Stimulated activated naive CD4-positive, alpha-beta T cell (primary cell): Measurements from ENCODE around the gene TSC22D3.
"Not testable (repeated sequence)": the region's sequence is repeated elsewhere in the genome, so short reads cannot be mapped to it uniquely, and the experiment has no call there.

Experiments
- DNase-seq, 6 experiments: peaks; one replicate each; lab custom pipeline; 2025; lab: John Stamatoyannopoulos, UW

TSC22D3 gene

GRCh38 chrX:107775734-107776511 lies at the start of gene TSC22D3:
TSS of gene TSC22D3 (minus strand) at chrX:107775787. CDS start at chrX:107775419, 368 bp downstream.
- peak; percentile 36 to 57 (median 46) for DNase-seq

DNA sequence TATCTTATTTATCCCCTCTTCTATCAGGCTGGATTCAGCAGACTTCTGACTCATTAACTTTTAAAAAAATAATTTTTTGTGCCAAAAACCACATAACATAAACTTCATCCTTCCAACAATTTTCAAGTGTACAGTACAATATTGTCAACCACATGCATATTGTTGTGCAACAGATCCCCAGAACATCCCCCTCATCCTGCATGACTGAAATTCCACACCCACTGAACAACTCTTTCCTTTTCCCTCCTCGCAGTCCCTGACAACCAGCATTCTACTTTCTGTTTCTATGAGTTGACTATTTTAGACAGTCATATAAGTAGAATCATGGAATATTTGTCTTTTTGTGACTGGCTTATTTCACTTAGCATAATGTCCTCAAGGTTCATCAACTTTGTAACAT lies 47.9 kb upstream of the TSC22D3 start:
- no peak for DNase-seq

- DNase-seq: no peak
These were observed 47.5 kb upstream of the TSC22D3 start for GRCh38 chrX:107823042-107823441.

DNA sequence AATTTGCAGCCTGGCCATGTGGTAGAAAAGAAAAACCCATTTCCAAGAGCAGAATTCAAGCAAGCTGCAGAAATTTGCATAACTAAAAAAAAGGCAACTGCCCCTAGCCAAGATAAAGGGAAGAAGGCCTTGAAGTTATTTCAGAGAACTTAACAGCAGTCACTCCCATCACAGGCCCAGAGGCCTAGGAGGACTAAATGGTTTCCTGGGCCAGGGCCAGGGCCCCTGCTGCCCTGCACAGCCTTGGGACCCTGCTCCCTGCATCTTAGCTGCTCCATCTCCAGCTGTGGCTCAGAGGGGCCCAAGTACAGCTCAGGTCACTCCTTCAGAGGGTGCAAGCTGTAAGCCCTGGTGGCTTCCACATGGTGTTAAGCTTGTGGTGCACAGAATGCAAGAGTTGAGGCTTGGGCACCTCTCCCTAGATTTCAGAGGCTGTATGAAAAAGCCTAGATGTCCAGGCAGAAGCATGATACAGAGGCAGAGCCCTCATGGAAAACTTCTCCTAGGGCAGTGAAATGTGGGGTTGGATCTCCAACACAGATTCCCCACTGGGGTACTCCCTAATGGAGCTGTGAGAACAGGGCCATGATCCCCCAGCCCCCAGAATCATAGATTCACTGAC lies 43.4 kb upstream of the TSC22D3 start:
- DNase-seq: no peak

GRCh38 chrX:107810053-107810452 lies 34.5 kb upstream of the TSC22D3 start:
- not testable (repeated sequence) for DNase-seq

DNA sequence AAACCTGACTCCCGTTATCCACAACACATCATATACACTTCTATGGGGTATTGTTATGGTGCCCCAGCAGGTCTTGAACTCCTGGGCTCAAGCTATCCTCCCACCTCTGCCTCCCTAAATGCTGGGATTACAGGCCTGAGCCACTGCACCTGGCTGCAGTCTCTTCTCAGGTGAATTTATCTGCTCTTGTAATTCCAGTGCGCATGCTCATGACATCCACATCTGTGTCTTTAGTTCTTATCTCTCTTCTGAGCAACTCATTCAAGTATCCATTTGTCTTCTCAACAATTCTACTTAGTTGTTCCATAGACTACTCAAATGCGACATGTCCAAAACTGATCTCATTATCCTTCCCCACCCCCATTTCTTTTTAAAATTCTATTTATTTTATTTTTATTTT lies 29.6 kb upstream of the TSC22D3 start:
- no peak for DNase-seq

DNA sequence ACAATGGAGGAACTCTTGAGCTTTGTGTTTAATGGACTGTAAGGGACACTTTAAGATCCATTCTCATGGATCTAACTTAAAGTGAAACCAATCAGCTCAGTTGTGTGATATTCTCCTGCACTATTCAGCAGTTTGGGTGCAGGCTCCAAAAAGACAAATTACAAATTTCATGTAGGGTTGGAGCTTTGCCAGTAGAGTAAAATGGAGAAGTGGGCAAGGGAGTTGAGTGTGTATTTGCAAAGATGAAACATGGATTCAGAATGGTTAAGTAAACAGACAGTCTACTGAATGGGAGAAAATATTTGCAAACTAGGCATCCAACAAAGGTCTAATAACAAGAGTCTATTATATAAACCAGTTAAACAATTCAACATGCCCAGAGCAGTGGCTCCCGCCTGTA lies 28.8 kb upstream of the TSC22D3 start:
- no peak for DNase-seq

GRCh38 chrX:107787827-107788226 lies 12.2 kb upstream of the TSC22D3 start:
- DNase-seq: no peak

- no peak for DNase-seq
These were observed 4.9 kb upstream of the TSC22D3 start for GRCh38 chrX:107780525-107780924.

DNA sequence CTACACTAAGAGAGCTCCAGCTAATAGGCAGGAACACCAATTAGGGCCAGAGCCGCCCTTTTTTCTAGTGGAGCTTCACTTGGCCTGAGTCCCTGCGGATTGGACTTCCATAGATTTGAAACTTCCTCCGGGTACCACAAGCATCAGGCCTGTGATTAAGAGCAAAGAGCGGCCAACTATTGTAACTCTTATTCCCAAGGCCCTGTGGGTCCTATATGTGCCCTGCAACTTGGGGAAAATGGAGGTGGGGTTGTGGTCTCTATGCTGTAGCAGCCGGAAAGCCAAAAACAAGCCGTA lies 1.9 kb upstream of the TSC22D3 start, which contains the start of gene NCBP2L:
Gene NCBP2L, plus strand, starts transcription at position 198 of the 297 bp plus-strand sequence. CDS start 16,488 bp downstream, outside the sequence.
- DNase-seq: no peak

- peak; percentile 40 to 84 (median 69) for DNase-seq
These were observed 1.3 kb upstream of the TSC22D3 start for GRCh38 chrX:107776649-107777535.

DNA sequence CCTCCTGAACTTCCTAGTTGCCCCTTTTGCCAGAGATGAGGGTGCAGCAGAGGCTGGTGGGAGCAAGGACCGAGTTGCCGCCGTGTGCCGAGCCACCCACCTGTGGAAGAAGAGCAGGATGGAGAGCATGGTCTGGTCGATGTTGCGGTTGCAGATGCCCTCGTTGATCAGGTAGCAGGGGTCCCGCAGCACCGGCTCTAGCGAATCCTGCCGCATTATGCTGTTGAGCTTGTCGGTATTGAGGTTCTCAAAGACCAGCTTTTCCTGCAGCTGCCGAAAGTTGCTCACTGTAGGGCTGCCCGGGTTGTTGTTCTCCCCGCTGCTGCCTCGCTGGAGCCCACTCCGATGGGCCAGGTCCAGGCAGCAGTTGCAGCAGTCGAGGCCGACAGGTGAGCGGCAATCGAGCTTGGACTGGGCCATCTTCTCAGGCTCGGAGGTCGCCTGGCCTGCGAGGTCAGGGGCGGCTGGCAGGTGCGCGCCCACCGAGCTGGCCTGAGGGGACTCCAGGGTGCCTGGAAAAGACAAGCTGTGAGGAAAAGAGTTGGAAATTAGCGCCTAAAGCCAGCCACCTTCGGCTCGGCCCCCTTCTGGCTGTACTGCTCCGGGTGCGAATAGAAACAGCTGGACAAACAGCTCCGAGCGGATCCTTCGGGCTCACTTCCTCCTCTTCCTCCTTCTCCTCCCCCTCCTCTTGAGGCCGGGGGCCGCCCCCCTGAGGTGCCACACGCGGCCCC lies 420 bp downstream of the TSC22D3 start:
- DNase-seq: peak in 2 of 6 experiments; percentile 1 to 24

DNA sequence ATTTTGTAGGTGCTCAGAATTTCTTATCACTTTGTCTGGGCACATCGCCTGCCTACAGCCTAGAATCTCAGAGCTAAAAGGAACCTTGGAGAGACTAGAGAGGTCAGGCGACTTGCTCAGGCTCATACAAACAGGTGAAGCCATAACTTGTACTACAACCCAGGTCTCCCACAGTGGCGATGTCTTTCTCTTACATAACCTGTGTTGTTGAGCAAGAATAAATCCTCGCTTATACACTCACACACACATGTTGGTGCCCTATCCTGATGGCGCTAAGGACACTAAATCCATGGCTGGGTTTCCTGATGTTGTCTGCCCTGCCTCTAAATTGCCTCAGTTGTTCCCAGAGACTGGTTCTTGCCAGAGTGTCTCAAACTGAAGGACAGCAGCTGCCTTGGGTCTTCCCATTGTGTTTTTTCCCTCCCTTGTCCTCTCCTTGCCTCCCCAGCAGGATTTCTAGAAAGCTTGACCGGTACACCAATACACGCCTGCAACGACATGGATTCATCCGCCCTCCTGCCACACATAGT lies 1.6 kb downstream of the TSC22D3 start:
- no peak for DNase-seq

GRCh38 chrX:107773206-107773605 lies 2.4 kb downstream of the TSC22D3 start:
- no peak for DNase-seq

- DNase-seq: no peak
These were observed 5.8 kb downstream of the TSC22D3 start for GRCh38 chrX:107769581-107770317.

GRCh38 chrX:107768051-107768450 lies 7.5 kb downstream of the TSC22D3 start:
- no peak for DNase-seq

GRCh38 chrX:107766470-107767150 lies 9.0 kb downstream of the TSC22D3 start:
- no peak for DNase-seq

- DNase-seq: no peak
These were observed 10.6 kb downstream of the TSC22D3 start for GRCh38 chrX:107764845-107765608.

GRCh38 chrX:107763647-107764046 lies 11.9 kb downstream of the TSC22D3 start:
- DNase-seq: no peak
